Fibroblast of skin of back (primary cell): Measurements from ENCODE around the gene SLC35A1. TPM values are rescaled to one million over a fixed set of nuclear protein-coding genes. Genes with fewer than 3 reads are reported as not detected.
"Not testable (repeated sequence)": the region's sequence is repeated elsewhere in the genome, so short reads cannot be mapped to it uniquely, and the experiment has no call there.

Experiments
- DNase-seq: peaks from one replicate; pipeline ENCODE4 v3.0.0-alpha.2; 2013
- polyA plus RNA-seq, 2 experiments: library from polyadenylated mRNA; unstranded; fragments of 120-200 nt; gene quantifications; one replicate each; pipeline ENCODE4 v1.2.1, GENCODE V29; 2013; ENCODE audit not compliant: insufficient read length in 2 of 2

The SLC35A1 gene
- polyA plus RNA-seq (2013, experiment 1 of 2; ENCODE audit: insufficient read length) = 13.3 TPM
- 13.2 TPM for polyA plus RNA-seq (2013, experiment 2 of 2; ENCODE audit: insufficient read length)

- DNase-seq = peak; percentile 81
Observed at GRCh38 chr6:87472525-87473418, at the start of gene SLC35A1. TSS of gene SLC35A1 (plus strand) at chr6:87472974. CDS start at chr6:87473004, 30 bp downstream.

- DNase-seq = no peak
Observed at GRCh38 chr6:87426789-87427188, 46.0 kb upstream of the SLC35A1 start.

GRCh38 chr6:87430499-87430898 is 42.3 kb upstream of the SLC35A1 start:
- no peak for DNase-seq

GRCh38 chr6:87431263-87431662 is 41.5 kb upstream of the SLC35A1 start:
- DNase-seq = peak; percentile 38

- peak; percentile 73 for DNase-seq
Observed at GRCh38 chr6:87436435-87436834, 36.3 kb upstream of the SLC35A1 start.

GRCh38 chr6:87441711-87442110 is 31.1 kb upstream of the SLC35A1 start:
- no peak for DNase-seq

- DNase-seq = peak; percentile 28
Observed at GRCh38 chr6:87444362-87444761, 28.4 kb upstream of the SLC35A1 start.

- no peak for DNase-seq
Observed at GRCh38 chr6:87465051-87465450, 7.7 kb upstream of the SLC35A1 start.

GRCh38 chr6:87473419-87473903 is 687 bp downstream of the SLC35A1 start:
- DNase-seq = peak; percentile 59

- DNase-seq = no peak
Observed at GRCh38 chr6:87481931-87482330, 9.2 kb downstream of the SLC35A1 start.

- DNase-seq = no peak
Observed at GRCh38 chr6:87482366-87482765, 9.6 kb downstream of the SLC35A1 start.

GRCh38 chr6:87483929-87484328 is 11.2 kb downstream of the SLC35A1 start:
- peak; percentile 53 for DNase-seq

GRCh38 chr6:87484491-87484890 is 11.7 kb downstream of the SLC35A1 start:
- DNase-seq = no peak

GRCh38 chr6:87487555-87487954 is 14.8 kb downstream of the SLC35A1 start:
- DNase-seq = peak; percentile 21

- not testable (repeated sequence) for DNase-seq
Observed at GRCh38 chr6:87489326-87489725, 16.6 kb downstream of the SLC35A1 start.

- DNase-seq = no peak
Observed at GRCh38 chr6:87494761-87495422, 22.1 kb downstream of the SLC35A1 start.

- no peak for DNase-seq
Observed at GRCh38 chr6:87498048-87498447, 25.3 kb downstream of the SLC35A1 start.

- DNase-seq = no peak
Observed at GRCh38 chr6:87501809-87502572, 29.2 kb downstream of the SLC35A1 start.

GRCh38 chr6:87504441-87504840 is 31.7 kb downstream of the SLC35A1 start:
- DNase-seq = peak; percentile 15

GRCh38 chr6:87514831-87515230 is 42.1 kb downstream of the SLC35A1 start:
- no peak for DNase-seq

GRCh38 chr6:87518453-87518852 is 45.7 kb downstream of the SLC35A1 start:
- no peak for DNase-seq

- no peak for DNase-seq
Observed at GRCh38 chr6:87522686-87523085, 49.9 kb downstream of the SLC35A1 start.

GRCh38 chr6:87529221-87529620 is 56.4 kb downstream of the SLC35A1 start:
- no peak for DNase-seq
